GM21576 (cell line): ENCODE measurements around the gene CA6.
"Not testable (repeated sequence)": the region's sequence is repeated elsewhere in the genome, so short reads cannot be mapped to it uniquely, and the experiment has no call there.

Experiments used
- ATAC-seq: cut with Tn5 transposase; IDR thresholded peaks from one replicate; pipeline ENCODE4 v1.9.1; 2021; ENCODE audit warnings: mild to moderate bottlenecking, moderate library complexity; ENCODE audit not compliant: unreplicated experiment

The CA6 gene

DNA sequence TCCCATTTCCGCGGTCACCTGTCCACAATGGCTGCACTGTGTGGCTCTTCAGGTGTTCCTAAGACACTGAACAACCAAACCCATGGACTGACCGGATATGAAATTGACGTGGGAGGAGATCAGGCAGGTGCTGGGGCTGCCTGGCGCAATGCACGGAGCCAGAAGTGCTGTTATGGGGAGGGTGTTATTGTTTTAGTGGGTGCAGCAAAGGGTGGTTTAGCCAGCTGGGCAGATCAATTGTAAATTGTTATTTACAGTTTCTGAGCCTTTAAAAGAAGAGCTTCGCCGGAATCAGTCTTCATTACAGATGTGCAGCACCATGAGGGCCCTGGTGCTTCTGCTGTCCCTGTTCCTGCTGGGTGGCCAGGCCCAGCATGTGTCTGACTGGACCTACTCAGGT lies at the start of gene CA6:
Gene CA6, plus strand, starts transcription at position 301 of the 400 bp plus-strand sequence. Its CDS starts 19 bp downstream, at position 320.
- ATAC-seq = no peak

- not testable (repeated sequence) for ATAC-seq
Measured at GRCh38 chr1:8896775-8897174, 48.9 kb upstream of the CA6 start.

GRCh38 chr1:8897505-8897904 lies 48.2 kb upstream of the CA6 start:
- not testable (repeated sequence) for ATAC-seq

- ATAC-seq = not testable (repeated sequence)
Measured at GRCh38 chr1:8898418-8898817, 47.2 kb upstream of the CA6 start.

DNA sequence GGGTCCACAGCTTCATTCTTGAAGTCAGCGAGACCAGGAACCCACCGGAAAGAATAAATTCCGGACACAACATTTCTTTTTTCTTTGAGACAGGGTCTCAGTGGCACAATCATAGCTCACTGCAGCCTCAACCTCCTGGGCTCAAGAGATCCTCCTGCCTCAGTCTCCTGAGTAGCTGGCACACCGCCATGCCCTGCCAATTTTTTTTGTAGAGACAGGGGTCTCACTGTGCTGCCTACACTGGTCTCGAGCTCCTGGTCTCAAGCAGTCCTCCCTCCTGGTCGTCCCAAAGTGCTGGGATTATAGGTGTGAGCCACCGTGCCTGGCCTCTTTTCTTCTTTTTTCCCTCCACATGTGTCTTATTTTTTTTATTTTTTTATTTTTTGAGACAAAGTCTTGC lies 46.6 kb upstream of the CA6 start:
- no peak for ATAC-seq

DNA sequence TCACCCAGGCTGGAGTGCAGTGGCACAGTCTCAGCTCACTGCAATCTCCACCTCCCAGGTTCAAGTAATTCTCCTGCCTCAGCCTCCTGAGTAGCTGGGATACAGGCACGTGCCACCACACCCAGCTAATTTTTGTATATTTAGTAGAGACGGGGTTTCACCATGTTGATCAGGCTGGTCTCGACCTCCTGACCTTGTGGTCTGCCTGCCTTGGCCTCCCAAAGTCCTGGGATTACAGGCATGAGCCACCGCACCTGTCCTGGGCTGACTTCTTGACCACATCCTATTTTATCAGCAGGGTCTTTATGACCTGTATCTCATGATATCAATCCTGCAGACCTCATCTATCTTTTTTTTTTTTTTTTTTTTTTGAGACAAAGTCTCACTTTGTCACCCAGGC lies 45.0 kb upstream of the CA6 start:
- ATAC-seq = not testable (repeated sequence)

- no peak for ATAC-seq
Measured at GRCh38 chr1:8902765-8903164, 42.9 kb upstream of the CA6 start.

DNA sequence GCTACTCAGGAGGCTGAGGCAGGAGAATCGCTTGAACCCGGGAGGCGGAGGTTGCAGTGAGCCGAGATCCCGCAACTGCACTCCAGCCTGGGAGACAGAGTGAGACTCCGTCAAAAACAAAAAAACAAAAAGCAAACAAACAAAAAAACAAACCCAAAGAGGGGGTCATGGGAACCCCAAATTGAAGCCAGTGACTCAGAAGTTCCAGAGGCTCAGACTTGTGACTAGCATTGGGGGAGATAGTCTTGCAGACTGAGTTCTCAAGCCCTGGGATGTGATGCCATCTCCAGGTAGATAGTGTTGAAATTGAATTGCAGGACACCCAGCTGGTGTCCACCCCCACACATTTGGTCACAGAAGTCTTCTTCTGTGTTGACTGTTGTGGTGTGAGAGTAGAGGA lies 42.3 kb upstream of the CA6 start:
- ATAC-seq = no peak

DNA sequence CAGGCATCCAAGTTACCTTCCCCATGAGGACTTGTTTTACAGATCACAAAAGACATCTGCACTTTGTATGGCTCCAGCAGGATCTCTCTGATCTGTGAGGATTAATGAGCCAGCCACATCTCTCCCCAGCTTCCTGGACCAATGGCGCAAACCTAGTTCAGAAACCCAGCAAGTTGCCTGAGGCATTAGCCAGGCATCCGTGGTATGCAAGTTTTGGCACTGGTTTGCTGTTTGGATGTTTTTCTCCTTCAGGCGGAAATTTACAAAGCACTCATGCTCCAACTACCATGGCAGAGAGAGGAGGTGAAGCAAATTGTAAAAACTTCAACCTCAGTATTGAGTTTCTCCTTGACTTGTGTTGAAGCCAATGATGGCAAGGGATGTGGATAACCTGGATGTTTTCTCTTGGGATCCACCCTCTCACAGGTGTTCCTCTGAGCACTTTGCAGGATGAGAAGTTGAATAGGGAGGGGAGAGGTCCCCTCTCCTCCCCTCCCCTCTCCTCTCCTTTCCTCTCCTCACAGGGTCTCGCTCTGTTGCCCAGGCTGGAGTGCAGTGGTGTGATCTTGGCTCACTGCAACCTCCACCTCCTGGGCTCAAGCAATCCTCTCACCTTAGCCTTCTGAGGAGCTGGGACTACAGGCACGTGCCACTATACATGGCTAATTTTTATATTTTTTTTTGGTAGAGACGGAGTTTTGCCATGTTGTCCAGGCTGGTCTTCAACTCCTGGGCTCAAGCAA lies 41.6 kb upstream of the CA6 start:
- no peak for ATAC-seq

DNA sequence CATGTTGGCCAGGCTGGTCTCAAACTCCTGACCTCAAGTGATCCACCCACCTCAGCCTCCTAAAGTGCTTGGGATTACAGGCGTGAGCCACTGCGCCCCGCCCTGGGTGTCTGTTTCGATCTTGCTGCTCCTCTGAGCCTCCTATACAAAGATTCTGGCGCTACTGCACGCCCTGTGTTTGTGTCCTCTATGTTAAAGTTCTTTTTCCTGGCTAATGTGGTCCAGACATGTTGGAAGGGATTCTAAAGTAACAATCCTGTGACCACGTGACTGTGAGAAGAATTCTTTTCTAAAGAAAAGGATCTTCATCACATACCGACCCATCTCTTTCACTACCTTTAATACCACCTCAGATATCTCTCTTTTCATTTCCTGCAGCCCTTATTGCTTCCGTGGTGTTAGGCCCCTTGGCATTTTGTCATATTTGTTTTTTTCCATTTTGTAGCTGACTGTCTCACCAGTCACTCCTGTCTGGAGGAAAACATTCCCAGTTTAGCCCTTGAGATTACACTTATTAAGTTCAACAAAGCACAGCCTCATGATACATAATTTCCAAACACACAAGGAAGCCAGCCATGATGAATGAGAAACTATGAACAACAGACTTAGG lies 40.0 kb upstream of the CA6 start:
- no peak for ATAC-seq

GRCh38 chr1:8908388-8909151 lies 37.1 kb upstream of the CA6 start:
- no peak for ATAC-seq

DNA sequence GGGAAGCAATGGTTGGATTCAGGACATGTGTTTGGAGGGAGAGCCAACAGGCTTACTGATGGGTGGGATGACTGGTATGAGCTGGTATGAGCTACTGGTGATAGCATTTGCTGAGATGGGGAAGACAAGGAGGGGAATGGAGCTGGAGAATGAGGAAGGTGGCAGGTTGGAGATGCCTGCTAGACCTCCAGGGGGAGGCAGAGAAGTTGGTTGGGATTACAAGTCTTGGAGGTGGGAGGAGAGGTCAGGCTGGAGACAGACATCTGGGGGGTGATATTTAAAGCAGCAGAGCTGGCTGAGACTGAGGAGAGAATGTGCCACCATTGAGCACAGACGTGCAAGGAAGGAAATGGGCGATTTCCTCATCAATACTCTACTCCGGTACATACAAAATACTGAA lies 35.3 kb upstream of the CA6 start:
- ATAC-seq = no peak

DNA sequence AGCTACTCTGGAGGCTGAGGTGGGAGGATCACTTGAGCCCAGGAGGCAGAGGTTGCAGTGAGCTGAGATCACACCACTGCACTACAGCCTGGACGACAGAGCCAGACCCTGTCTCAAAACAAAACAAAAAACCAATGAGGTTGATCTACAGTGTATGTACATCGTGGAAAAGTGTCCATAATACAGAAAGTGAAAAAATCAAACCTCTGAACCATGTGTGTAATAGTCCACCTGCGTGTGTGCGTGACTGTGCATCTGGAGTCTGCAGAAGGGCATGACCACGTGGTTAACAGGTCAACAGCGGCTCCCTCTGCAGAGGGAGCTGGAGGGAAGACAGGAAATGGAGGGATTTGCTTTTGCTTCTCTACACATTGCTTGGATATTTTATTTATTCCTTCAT lies 34.8 kb upstream of the CA6 start:
- ATAC-seq = no peak

- no peak for ATAC-seq
Measured at GRCh38 chr1:8911416-8912309, 34.0 kb upstream of the CA6 start.

DNA sequence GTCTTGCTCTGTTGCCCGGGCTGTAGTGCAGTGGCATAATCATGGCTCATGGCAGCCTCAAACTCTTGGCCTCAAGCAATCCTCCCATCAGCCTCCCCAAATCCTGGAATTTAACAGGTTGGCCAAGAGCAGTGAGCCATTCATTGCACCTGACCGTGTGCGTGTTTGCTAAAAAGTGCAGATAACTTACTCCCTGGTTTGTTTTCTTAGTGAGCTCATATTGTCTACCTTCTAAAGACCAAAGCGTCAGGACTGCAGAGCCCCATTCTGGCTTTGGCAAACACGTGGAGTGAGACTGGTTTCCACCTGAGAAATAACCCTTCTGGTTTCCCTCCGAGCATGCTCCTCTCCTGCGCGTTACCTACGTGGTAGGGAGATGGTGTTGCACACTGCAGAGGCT lies 32.2 kb upstream of the CA6 start:
- ATAC-seq = no peak

GRCh38 chr1:8914466-8914865 lies 31.2 kb upstream of the CA6 start:
- ATAC-seq = no peak

DNA sequence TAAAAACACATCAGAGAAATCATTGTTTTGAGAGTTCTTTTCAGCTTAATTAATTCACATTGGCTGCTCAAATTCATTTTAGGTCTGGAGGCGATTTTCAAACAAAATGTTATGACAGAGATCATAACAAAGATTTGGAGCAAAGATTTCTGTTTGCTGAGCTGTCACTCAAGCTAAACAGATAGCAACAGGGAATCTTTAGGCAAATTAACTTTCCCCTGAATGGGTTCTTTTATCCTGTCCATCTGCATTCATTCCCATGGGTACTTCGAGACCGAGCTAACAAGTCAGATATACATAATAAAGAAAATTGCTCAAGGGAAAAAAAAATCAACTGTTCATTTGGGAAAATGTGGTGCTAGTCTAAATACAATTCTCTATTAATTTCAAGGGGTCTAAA lies 30.2 kb upstream of the CA6 start:
- no peak for ATAC-seq

DNA sequence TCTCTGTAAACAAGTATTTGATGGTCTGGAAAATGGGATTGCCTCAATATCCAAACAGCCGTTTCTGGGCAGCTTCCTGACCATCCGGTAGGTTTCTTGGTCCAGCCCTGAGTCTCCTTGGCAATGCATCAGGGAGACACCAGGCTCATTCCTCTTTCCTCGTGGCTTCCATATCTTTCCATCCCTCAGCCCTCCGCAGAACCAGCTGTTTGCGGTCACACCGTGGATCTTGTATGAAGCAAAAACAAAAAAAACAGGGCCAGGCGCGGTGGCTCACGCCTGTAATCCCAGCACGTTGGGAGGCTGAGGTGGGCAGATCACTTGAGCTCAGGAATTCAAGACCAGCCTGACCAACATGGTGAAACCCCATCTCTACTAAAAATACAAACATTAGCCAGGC lies 28.1 kb upstream of the CA6 start:
- ATAC-seq = not testable (repeated sequence)

DNA sequence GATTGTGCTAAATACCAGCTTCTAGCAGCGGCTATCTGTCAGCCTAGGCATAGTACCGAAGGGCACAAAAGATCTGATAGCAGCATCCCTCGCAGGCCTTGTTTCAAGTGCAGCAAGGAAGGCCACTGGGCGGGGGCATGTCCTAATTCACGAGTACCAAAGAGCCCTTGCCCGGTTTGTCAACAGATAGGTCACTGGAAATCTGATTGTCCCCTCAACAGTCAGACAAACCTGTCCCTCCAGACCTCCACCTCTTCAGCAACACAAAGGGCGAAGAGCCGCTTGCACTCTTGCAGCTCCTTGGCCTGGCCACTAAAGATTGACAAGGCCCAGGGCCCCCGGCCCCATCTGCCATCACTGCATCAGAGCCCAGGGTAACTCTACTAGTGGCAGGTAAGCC lies 22.7 kb upstream of the CA6 start:
- ATAC-seq = no peak

DNA sequence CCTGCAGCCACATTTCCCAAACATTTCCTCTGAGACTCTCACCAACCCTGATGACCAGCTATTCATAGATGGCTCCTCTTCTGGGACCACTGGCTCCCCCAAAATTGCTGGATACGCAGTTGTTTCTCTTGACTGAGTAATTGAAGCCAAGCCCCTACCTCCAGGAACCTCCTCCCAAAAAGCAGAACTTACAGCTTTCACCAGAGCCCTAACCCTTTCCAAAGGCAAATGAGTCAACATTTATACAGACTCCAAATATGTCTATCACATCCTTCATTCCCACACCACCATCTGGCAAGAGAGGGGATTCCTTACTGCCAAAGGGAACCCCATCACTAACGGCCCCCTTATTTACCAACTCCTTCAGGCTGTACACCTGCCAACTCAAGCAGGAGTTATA lies 20.3 kb upstream of the CA6 start:
- ATAC-seq = no peak

DNA sequence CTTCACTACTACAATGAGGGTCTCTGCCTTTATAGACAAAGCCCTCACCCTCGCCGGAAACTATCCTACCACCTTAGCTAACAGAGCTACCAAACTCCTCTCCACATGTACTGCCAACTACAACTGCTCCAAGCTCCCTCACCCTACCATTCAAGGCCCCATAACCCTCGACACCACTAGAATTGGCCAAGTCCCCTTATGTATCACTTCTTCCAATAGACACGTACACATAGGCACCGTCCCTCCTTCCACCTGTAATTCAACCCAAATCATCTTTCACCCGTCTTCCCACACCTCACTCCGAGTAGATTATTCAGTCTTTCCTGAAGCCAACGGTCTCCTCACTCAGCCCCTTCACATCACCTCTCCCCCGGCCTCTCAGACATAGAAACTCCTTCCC lies 19.7 kb upstream of the CA6 start:
- no peak for ATAC-seq
